ENCODE data around the gene GLT6D1.

DNA sequence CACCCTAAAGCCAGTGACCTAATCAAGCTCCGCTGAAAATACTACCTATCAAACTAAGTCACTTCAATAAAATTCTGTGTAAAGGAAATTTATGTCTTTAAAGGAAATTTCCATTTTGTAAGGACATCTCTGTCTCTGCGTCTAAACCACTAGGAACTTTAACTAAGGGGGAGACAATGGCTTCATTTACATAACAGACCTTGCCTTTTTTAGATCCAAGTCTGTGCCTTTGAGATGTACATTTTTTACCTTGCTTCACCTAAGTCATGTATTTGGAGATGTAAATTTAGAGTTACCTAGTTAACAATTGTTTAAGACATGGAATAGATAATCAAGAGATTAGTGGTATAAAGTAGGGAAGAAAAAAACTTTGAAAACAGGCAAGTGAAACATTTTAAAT lies 10.2 kb upstream of the GLT6D1 start:
- TF ChIP-seq POLR2A (IDR thresholded peaks at IDR 0.05): no peak
- TF ChIP-seq CTCF (IDR thresholded peaks at IDR 0.05): no peak
